ELR (cell line): Measurements from ENCODE around the gene AKR7A3.
"Not testable (repeated sequence)": the region's sequence is repeated elsewhere in the genome, so short reads cannot be mapped to it uniquely, and the experiment has no call there.

Experiments used
- DNase-seq: peaks from one replicate; pipeline ENCODE4 v3.0.0-alpha.2; 2015; ENCODE audit warnings: low read depth

Gene AKR7A3

GRCh38 chr1:19317126-19317910 is 28.7 kb upstream of the AKR7A3 start:
- DNase-seq, result no peak

- peak; percentile 81 for DNase-seq
Observed at GRCh38 chr1:19315378-19316198, 27.0 kb upstream of the AKR7A3 start.

GRCh38 chr1:19313961-19314882 is 25.7 kb upstream of the AKR7A3 start:
- no peak for DNase-seq

GRCh38 chr1:19313636-19313959 is 25.0 kb upstream of the AKR7A3 start:
- DNase-seq, result no peak

- no peak for DNase-seq
Observed at GRCh38 chr1:19312782-19313635, 24.4 kb upstream of the AKR7A3 start.

GRCh38 chr1:19311931-19312781 is 23.6 kb upstream of the AKR7A3 start, which contains the start of the genes AKR7A2 and SLC66A1:
Gene AKR7A2, minus strand, starts transcription at chr1:19312144. Its CDS starts 20 bp downstream, at chr1:19312124.
Gene SLC66A1, plus strand, starts transcription at chr1:19312326. Its CDS starts 5,352 bp downstream, at chr1:19317678.
- DNase-seq, result peak; percentile 92

GRCh38 chr1:19311503-19311930 is 22.9 kb upstream of the AKR7A3 start:
- peak; percentile 44 for DNase-seq

- peak; percentile 37 for DNase-seq
Observed at GRCh38 chr1:19310720-19311502, 22.3 kb upstream of the AKR7A3 start.

GRCh38 chr1:19310061-19310460 is 21.5 kb upstream of the AKR7A3 start:
- no peak for DNase-seq

- peak; percentile 81 for DNase-seq
Observed at GRCh38 chr1:19309123-19309813, 20.7 kb upstream of the AKR7A3 start.

GRCh38 chr1:19308509-19308907 is 19.9 kb upstream of the AKR7A3 start:
- no peak for DNase-seq

- DNase-seq, result no peak
Observed at GRCh38 chr1:19307794-19308508, 19.4 kb upstream of the AKR7A3 start.

- no peak for DNase-seq
Observed at GRCh38 chr1:19306941-19307340, 18.4 kb upstream of the AKR7A3 start.

GRCh38 chr1:19305880-19306279 is 17.3 kb upstream of the AKR7A3 start:
- no peak for DNase-seq

GRCh38 chr1:19304081-19304480 is 15.5 kb upstream of the AKR7A3 start:
- DNase-seq, result not testable (repeated sequence)

GRCh38 chr1:19300211-19300610 is 11.6 kb upstream of the AKR7A3 start:
- DNase-seq, result no peak

GRCh38 chr1:19294638-19295037 is 6.1 kb upstream of the AKR7A3 start:
- DNase-seq, result no peak

GRCh38 chr1:19289244-19289643 is 674 bp upstream of the AKR7A3 start:
- no peak for DNase-seq
